HG03558 (cell line): Measurements from ENCODE around the gene TCF7.

ENCODE experiments used
- ATAC-seq: cut with Tn5 transposase; IDR thresholded peaks from one replicate; pipeline ENCODE4 v1.9.1; 2021; ENCODE audit warnings: moderate number of reproducible peaks; ENCODE audit not compliant: unreplicated experiment; ENCODE audit errors: extremely low read depth

Gene TCF7

GRCh38 chr5:134113902-134114875 lies at the start of gene TCF7:
Gene TCF7, plus strand, starts transcription at chr5:134114681. Its CDS starts 226 bp downstream, at chr5:134114907.
- ATAC-seq = peak; percentile 60

GRCh38 chr5:134069553-134069952 lies 44.9 kb upstream of the TCF7 start:
- no peak for ATAC-seq

GRCh38 chr5:134070725-134071613 lies 43.5 kb upstream of the TCF7 start:
- ATAC-seq = no peak

- no peak for ATAC-seq
Measured at GRCh38 chr5:134071614-134072207, 42.8 kb upstream of the TCF7 start.

GRCh38 chr5:134072471-134073210 lies 41.8 kb upstream of the TCF7 start:
- no peak for ATAC-seq

- ATAC-seq = no peak
Measured at GRCh38 chr5:134073404-134073803, 41.1 kb upstream of the TCF7 start.

- ATAC-seq = no peak
Measured at GRCh38 chr5:134075102-134075501, 39.4 kb upstream of the TCF7 start.

GRCh38 chr5:134077926-134078580 lies 36.4 kb upstream of the TCF7 start:
- no peak for ATAC-seq

GRCh38 chr5:134079748-134080581 lies 34.5 kb upstream of the TCF7 start:
- ATAC-seq = no peak

- ATAC-seq = no peak
Measured at GRCh38 chr5:134082264-134082992, 32.1 kb upstream of the TCF7 start.

GRCh38 chr5:134083517-134083916 lies 31.0 kb upstream of the TCF7 start:
- no peak for ATAC-seq

- no peak for ATAC-seq
Measured at GRCh38 chr5:134084022-134084565, 30.4 kb upstream of the TCF7 start.

GRCh38 chr5:134084570-134084969 lies 29.9 kb upstream of the TCF7 start:
- no peak for ATAC-seq

- ATAC-seq = no peak
Measured at GRCh38 chr5:134085411-134085810, 29.1 kb upstream of the TCF7 start.

GRCh38 chr5:134086225-134086942 lies 28.1 kb upstream of the TCF7 start:
- ATAC-seq = no peak

GRCh38 chr5:134086943-134087305 lies 27.6 kb upstream of the TCF7 start:
- ATAC-seq = no peak

- no peak for ATAC-seq
Measured at GRCh38 chr5:134088291-134088690, 26.2 kb upstream of the TCF7 start.
